HG03135 (cell line): ENCODE measurements around the gene SH3BP2.

ENCODE experiments used
- ATAC-seq: cut with Tn5 transposase; IDR thresholded peaks from one replicate; pipeline ENCODE4 v1.9.1; 2021; ENCODE audit warnings: mild to moderate bottlenecking, moderate library complexity; ENCODE audit not compliant: unreplicated experiment

Gene SH3BP2

GRCh38 chr4:2802618-2803531, 10.0 kb downstream of the SH3BP2 start:
- ATAC-seq = no peak

DNA sequence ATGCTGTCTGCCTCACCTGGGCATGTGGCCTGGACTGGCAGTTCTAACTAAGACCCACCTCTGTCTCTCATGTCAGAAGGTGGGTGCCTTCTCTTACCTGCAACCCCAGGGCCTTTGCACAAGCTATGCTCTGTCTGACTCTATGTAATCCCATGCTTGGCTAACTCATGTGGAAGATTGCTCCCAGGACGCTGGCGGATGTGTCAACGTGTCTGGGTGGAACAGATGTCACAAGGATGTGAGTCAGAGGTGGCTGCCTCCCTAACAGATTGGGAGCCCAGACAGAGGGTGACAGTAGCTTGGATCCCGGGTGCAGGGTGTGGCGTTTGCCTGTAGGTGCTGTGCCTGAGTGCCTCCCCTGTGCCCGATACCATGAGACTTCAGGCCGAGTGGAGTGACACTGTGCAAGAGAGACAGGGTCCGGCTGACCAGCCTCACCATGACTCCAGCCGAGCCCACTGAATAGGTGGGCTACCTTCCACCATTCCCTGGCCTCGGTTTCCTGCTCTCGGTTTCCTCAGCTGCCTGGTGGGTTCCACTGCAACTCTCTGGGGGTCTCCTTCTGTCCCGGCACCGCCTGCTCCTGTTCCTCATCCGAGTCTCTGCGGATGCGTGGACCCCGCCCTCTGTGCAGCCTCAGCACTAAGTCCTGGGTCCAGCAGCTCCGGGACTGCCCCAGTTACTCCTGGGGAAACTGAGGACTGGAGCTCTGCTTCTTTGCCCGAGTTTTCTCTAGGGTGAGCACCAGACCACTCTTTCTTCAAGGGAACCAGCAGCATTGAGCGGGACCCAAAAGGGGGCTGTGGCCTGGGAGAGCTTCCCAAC, 11.0 kb downstream of the SH3BP2 start:
- ATAC-seq = no peak

DNA sequence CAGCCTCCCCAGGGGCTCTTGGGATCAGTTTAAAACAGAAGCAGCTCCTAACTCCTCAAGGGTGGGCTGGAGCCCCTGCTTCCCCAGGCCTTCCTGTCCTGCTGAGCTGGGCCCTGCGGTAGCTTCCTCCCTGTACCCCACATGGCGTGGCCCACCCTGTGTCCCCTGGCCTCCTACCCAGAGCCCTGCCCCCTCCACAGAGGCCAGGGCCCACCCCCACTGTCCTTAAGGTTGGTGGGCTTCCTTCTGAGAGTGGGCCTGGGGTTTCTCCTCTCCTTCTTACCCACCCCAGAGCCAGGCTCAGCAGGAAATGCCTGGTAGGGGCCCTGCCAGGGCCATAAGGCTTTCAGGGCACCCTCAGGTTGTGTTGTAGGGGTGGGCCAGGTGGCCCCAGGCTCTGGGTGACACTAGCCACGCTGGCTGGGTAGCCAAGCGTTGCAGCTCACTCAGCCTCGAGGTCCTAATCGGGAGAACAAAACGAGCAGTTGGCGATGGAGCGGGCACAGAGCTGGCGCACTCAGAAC, 11.6 kb downstream of the SH3BP2 start:
- ATAC-seq = no peak

- ATAC-seq = no peak
These were observed 12.2 kb downstream of the SH3BP2 start for GRCh38 chr4:2804973-2805501.

- no peak for ATAC-seq
These were observed 13.0 kb downstream of the SH3BP2 start for GRCh38 chr4:2805712-2806389.

DNA sequence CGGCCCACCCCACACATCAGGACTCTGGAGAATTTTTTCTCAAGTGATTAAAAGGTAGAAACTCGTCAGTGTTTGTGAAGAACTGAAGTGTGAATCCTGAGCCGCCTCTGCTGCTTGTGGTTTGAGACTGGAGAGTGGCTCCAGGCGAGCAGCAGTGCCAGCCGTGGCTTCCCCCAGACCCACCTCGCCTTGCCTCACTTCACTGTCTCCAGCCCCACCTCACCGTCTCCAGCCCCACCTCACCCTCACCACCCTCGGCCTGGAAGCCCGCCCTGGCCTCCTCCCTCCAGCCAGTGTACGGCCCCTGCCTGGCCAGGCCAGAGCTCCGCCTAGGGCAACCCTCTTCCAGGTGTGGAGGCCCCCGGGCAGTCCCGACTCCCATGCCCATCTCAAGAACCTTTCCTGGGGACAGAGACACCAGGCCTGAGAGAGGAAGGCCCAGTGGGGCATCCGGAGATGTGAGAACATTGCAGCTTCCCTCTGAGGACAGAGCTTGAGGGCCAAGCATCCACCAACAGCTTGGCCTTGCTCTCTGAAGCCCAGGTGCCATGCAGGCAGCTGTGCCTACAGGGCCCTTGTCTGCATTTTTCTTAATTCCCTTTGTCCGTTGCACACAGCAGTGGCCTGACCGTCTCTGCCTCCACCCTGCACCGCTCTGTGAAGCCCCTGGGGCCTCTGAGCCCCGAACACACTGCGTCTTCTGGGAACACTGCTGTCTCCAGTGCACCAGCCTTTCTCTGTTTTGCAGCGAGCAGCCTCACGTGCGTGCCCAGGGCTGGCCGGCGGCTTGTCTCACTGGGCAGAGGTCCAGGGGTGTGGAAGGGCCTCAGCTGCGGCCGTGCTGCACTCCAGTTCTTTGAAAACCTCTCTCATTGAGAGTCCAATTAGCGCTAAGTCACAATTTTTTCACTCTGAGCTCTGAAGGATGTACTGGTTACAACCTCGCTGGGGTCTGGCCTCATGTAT, 13.8 kb downstream of the SH3BP2 start:
- no peak for ATAC-seq

- ATAC-seq = no peak
These were observed 14.7 kb downstream of the SH3BP2 start for GRCh38 chr4:2807571-2807970.

DNA sequence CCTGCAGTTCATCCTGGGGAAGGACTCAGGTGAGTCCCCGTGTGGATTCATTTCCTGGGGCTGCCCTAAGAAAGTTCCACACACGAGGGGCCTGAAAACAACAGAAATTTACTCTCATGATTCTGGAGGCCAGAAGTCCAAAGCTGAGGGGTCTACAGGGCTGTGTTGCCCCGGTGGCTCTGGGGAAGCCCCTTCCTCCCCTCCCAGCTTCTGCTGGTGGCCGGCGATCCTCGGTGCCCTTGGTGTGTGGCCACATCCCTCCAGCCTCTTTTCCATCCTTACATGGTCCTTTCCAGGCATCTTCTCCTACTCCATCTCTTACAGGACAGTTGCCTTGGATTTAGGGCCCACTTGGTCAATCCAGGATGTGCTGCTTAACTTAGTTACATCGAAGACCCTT, 15.1 kb downstream of the SH3BP2 start:
- ATAC-seq = no peak

DNA sequence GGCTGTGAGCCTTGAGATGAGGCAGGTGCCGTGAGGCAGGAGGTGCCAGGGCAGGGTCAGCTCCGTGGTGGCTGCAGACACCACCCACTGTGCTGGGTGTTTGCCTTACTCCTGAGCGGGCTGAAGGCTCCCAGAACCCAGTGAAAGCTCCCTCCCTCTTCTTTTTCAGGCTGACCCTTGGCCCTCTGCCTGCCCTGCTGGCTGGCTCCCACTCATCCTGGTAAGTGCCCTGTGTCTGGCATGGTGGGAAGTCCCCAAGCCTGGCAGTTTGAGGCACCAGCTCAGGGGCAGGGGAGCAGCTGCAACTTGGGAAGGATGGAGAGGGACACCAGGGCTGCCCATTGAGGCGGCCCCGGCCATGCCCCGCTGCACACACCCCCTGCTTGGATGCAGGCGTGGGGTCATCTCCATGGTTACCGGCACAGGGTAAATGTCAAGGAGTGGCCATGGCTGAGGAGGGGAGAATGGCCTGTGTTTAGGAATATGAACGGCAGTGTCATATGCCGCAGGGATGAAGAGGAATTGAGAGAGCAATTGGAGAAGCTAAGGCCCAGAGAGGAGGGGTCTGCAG, 16.8 kb downstream of the SH3BP2 start:
- ATAC-seq = no peak

- no peak for ATAC-seq
These were observed 17.5 kb downstream of the SH3BP2 start for GRCh38 chr4:2810388-2810787.

- peak; percentile 64 for ATAC-seq
These were observed 19.1 kb downstream of the SH3BP2 start for GRCh38 chr4:2811830-2812611.

DNA sequence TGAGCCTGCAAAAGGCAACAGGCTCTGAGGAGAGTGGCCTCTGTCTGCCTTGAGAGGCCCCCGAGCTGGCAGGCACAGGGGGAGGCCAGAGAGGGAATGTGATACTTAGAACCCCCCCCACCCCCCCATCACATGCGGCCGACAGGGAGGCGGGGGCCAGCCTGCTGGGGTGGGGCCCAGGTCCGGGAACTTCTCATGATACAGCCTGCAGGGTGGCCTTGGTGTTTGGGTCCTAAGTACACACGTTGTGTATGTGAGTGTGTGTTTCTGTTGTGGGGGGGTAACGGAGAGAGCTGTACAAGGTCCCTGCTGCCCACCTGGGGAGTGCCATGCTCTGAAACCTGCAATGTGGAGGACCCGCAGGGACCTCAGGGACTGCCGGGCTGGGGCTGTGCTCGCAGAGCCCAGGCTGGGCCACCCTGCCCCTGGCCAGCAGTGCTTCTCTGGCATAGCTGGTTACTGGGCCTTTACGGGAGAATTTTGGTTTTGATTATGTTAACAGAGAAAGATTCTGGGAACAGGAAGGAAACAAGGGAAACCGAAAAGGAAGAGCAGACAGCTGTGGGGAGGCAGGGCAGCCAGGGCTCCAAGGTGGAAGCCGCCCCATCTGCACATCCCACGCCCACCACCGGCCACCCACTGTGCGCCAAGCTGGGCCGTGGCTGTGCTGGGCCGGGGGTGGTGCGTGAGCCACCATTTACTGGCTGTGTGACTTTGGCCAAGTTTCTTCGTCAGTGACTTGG, 19.9 kb downstream of the SH3BP2 start:
- peak; percentile 21 for ATAC-seq

DNA sequence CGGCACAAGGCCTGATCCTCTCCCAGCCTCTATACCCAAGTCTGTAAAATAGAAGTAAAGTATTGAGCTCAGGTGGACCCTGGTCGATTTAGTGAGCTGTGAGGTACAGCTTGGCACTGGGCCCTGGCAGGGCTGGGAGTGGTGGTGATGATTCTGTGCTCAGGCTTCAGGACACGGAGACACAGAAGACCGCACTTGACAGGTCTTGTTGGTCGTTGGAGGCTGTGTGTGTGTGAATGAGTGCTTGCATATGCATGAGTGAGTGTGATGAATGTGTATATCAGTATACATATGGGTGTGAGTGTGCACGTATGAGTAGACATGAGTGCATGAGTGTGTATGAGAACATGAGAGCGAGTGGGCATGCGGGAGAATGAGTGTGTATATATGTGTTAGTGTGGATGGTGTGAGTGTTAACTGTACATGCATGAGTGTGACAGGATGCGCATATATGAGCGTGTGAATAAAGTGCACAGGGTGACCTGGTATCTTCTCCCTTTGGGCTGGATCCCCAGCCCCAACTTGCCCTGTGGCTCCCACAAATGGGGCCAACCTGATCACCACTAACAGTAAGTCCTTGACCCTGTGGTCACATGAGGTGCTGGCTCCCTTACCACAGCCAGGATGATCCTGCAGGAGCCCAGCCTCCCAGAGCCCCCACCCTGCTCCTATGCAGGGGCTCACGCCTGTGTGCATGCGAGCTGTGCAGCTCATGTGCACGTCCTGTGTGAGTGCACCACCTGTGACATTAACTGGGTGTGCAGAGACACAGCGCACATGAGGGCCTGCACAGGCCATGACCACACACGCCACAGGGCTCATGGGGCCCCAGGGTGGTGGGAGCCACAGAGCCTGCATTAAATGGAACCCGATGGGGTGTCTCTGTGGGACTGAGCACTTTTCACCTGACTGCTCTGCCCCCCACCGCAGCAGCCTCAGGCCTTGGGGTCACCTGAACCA, 20.8 kb downstream of the SH3BP2 start:
- no peak for ATAC-seq

- no peak for ATAC-seq
These were observed 21.9 kb downstream of the SH3BP2 start for GRCh38 chr4:2814627-2815270.

DNA sequence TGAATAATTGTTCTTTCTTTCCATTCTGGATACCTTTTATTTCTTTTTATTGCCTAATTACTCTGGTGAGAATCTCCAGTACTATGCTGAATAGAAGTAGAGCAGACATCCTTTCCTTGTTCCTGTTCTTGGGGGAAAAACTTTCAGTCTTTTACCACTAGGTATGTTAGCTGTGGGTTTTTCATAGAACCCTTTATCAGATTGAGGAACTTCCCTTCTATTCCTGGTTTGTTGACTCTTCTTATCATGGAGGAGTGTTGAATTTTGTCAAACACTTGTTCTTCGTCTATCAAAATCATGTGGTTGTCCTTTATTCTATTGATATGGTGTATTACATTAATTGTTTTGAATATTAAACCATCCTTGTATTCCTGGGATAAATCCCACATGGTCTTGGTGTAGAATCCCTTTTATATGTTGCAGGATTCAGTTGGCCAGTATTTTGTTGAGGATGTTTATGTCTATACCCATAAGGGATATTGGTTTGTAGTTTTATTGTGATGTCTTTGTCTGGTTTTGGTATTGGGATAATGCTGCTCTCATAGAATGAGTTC, 23.6 kb downstream of the SH3BP2 start:
- ATAC-seq = no peak

- no peak for ATAC-seq
These were observed 24.3 kb downstream of the SH3BP2 start for GRCh38 chr4:2817137-2817536.
